Measurements from ENCODE around the gene HYLS1. TPM values are rescaled to one million over a fixed set of nuclear protein-coding genes. Genes with fewer than 3 reads are reported as not detected.

The HYLS1 gene
- total RNA-seq, 1 experiment from 2014 or later: 8.6 TPM

GRCh38 chr11:125929445-125930075 lies 42.1 kb downstream of the HYLS1 start:
- H3K36me3 Mint-ChIP-seq (ENCODE audit: insufficient read depth in 1 of 3, low read depth in 3 of 3): no peaks in the 10 kb centered on the region
- Histone ChIP-seq H2BK12ac (ENCODE audit: insufficient read length, low read depth, low read length) (no peak overlapping the region), H3K14ac (ENCODE audit: insufficient read depth, low read length) (no peak overlapping the region), H3K27me3 (ENCODE audit: insufficient read depth, low read length) (no peaks in the 10 kb centered on the region), H4K5ac (ENCODE audit: insufficient read length, low read depth, low read length) (no peak overlapping the region), H4K91ac (ENCODE audit: insufficient read length, low read depth, low read length) (no peak overlapping the region), H3K23me2 (ENCODE audit: insufficient read length, low read depth, low read length, poor library complexity, severe bottlenecking) (no peaks in the 10 kb centered on the region), H3K79me2 (ENCODE audit: insufficient read depth, low read length) (no peaks in the 10 kb centered on the region), H2AK5ac (ENCODE audit: insufficient read length, low read length) (no peak overlapping the region), H3T11ph (ENCODE audit: low read length) (no peak overlapping the region), H3K9ac (ENCODE audit: extremely low read depth, insufficient read length, low read length) (no peak overlapping the region), H3K9me3 (ENCODE audit: control insufficient read depth, low read depth, low read length) (no peaks in the 10 kb centered on the region), H3K23ac (ENCODE audit: insufficient read length, low read depth, low read length) (no peak overlapping the region), H2BK120ac (ENCODE audit: low read depth, low read length, poor library complexity, severe bottlenecking) (no peak overlapping the region), H2BK15ac (ENCODE audit: low read depth, low read length) (no peak overlapping the region), H2BK5ac (ENCODE audit: insufficient read length, low read length) (no peak overlapping the region), H3K56ac (ENCODE audit: insufficient read length, low read depth, low read length) (no peak overlapping the region), H3K27ac (ENCODE audit: insufficient read length, low read depth, low read length) (no peak overlapping the region), H4K20me1 (ENCODE audit: control insufficient read depth, insufficient read depth, insufficient read length) (no peaks in the 10 kb centered on the region), H2AFZ (ENCODE audit: low read length) (no peak overlapping the region), H3K4me1 (ENCODE audit: insufficient read depth, low read length) (peaks cover 6% of the 10 kb centered on the region; the same call in 1 of the 2 replicates), H3K18ac (ENCODE audit: insufficient read length, low read depth, low read length) (no peak overlapping the region), H3K79me1 (ENCODE audit: insufficient read depth, low read depth, low read length, poor library complexity, severe bottlenecking) (no peaks in the 10 kb centered on the region), H3K4ac (ENCODE audit: low read depth, low read length) (no peak overlapping the region), H2BK20ac (ENCODE audit: low read depth, low read length, poor library complexity, severe bottlenecking) (no peak overlapping the region), H3K4me2 (ENCODE audit: insufficient read depth, insufficient read length, low read length) (no peak overlapping the region), H4K8ac (replicated peaks; ENCODE audit: insufficient read length, low read depth, low read length) (no peak overlapping the region)
- no peak overlapping the region for H3K4me3 Mint-ChIP-seq
- no peak overlapping the region for H3K27ac Mint-ChIP-seq
- H3K4me1 Mint-ChIP-seq: peaks cover 35 to 50% of the 10 kb centered on the region in 2 experiments
- peaks cover 10% of the 10 kb centered on the region for H3K27me3 Mint-ChIP-seq (ENCODE audit: low read depth)
- DNase-seq: no peak
- TF ChIP-seq, protein P1, sequence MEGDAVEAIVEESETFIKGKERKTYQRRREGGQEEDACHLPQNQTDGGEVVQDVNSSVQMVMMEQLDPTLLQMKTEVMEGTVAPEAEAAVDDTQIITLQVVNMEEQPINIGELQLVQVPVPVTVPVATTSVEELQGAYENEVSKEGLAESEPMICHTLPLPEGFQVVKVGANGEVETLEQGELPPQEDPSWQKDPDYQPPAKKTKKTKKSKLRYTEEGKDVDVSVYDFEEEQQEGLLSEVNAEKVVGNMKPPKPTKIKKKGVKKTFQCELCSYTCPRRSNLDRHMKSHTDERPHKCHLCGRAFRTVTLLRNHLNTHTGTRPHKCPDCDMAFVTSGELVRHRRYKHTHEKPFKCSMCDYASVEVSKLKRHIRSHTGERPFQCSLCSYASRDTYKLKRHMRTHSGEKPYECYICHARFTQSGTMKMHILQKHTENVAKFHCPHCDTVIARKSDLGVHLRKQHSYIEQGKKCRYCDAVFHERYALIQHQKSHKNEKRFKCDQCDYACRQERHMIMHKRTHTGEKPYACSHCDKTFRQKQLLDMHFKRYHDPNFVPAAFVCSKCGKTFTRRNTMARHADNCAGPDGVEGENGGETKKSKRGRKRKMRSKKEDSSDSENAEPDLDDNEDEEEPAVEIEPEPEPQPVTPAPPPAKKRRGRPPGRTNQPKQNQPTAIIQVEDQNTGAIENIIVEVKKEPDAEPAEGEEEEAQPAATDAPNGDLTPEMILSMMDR (conservative IDR thresholded peaks at IDR 0.05): no peak
- WGBS (ENCODE audit: extremely low coverage, insufficient read length, low lambda C conversion rate): no CpG with 5 or more reads among the region's 9 CpGs
- H3K9me3 Mint-ChIP-seq: no peaks in the 10 kb centered on the region; a peak in 1 of 5 replicates

All from H9 (cell line).